Activated B cell treated with CpG ODN at 0.5 μM for 24 hours (primary cell): Measurements from ENCODE around the gene NR4A3. TPM values are rescaled to one million over a fixed set of nuclear protein-coding genes. Genes with fewer than 3 reads are reported as not detected.

Experiments used
- ATAC-seq: fragments of 200-7000 bp; cut with Tn5 transposase; one replicate; pipeline ENCODE4 v1.10.0; 2021; ENCODE audit warnings: low read depth, mild to moderate bottlenecking, moderate library complexity
- CTCF ChIA-PET: fragments of 350-600 bp; sonication (Branson Sonifier 250); formaldehyde crosslinking; loops from one replicate; lab custom pipeline; 2021; ENCODE audit warnings: antibody characterized with exemption; lab: Charles Lee
- POLR2A ChIA-PET: fragments of 350-600 bp; sonication (Branson Sonifier 250); formaldehyde crosslinking; loops from one replicate; lab custom pipeline; 2021; ENCODE audit warnings: antibody characterized with exemption; lab: Charles Lee
- DNase-seq: peaks from one replicate; pipeline ENCODE4 v3.0.0; 2022
- H3K27ac Mint-ChIP-seq: one replicate; pipeline ENCODE4 v1.8.0; 2020; ENCODE audit warnings: mixed read lengths
- H3K27me3 Mint-ChIP-seq: one replicate; pipeline ENCODE4 v1.8.0; 2021; ENCODE audit warnings: mixed read lengths
- H3K36me3 Mint-ChIP-seq: one replicate; pipeline ENCODE4 v1.8.0; 2021; ENCODE audit warnings: low read depth, mixed read lengths
- H3K4me1 Mint-ChIP-seq: one replicate; pipeline ENCODE4 v1.8.0; 2021; ENCODE audit warnings: mixed read lengths
- H3K4me3 Mint-ChIP-seq: one replicate; pipeline ENCODE4 v1.8.0; 2020; ENCODE audit warnings: mild to moderate bottlenecking, mixed read lengths
- H3K9me3 Mint-ChIP-seq: one replicate; pipeline ENCODE4 v1.8.0; 2020; ENCODE audit warnings: mixed read lengths
- CTCF ChIP-seq: fragments of 200-600 bp; IDR thresholded peaks from one replicate; pipeline ENCODE4 v1.8.0; 2022; ENCODE audit warnings: antibody characterized with exemption, mild to moderate bottlenecking
- intact Hi-C: fragments of 100-400 bp; cut with micrococcal nuclease; formaldehyde crosslinking; loops from one replicate; pipeline ENCODE4 v1.15.1; 2024
- total RNA-seq: library from RNA; stranded (reverse); gene quantifications from 2 replicates; pipeline ENCODE4 v1.2.3, GENCODE V29; 2022

Gene NR4A3
- total RNA-seq, 1 donor from 2014 or later = 21.5 TPM

DNA sequence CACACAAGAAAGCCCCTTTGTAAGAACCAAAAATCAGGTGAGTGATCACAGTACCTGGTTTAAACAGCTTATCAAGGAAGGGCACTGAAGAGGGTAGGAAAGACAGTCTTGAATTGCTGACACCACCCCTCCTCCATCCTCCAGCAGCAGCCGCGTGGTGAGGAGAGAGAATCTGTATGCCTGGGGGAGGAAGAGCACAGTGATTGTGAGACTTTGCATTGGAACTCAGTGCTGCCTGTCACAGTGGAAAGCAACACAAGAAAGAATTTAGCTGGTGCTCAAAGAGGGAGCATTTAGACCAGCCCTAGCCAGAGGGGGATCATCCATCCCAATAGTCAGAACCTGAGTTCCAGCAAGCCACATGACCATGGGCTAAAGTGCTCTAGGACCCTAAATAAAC, 73.1 kb downstream of the NR4A3 start:
- no peaks in the 10 kb centered on the region for H3K36me3 Mint-ChIP-seq
- intact Hi-C loops = no loop called here
- no peaks in the 10 kb centered on the region for H3K4me1 Mint-ChIP-seq
- peaks cover 2% of the 10 kb centered on the region for H3K27me3 Mint-ChIP-seq
- ChIA-PET CTCF (no interaction called here), POLR2A (no interaction called here)
- no peaks in the 10 kb centered on the region for H3K9me3 Mint-ChIP-seq
- H3K4me3 Mint-ChIP-seq = no peak overlapping the region
- ATAC-seq (no peak), DNase-seq (no peak)
- TF ChIP-seq CTCF = no peak
- H3K27ac Mint-ChIP-seq = no peak overlapping the region

- POLR2A ChIA-PET = no interaction called here
- H3K27me3 Mint-ChIP-seq = peaks cover 2% of the 10 kb centered on the region
- no peak for TF ChIP-seq CTCF
- no peak overlapping the region for H3K4me3 Mint-ChIP-seq
- H3K4me1 Mint-ChIP-seq = no peaks in the 10 kb centered on the region
- CTCF ChIA-PET = no interaction called here
- DNase-seq = no peak
- intact Hi-C loops = no loop called here
- no peak overlapping the region for H3K27ac Mint-ChIP-seq
- ATAC-seq = no peak
- no peaks in the 10 kb centered on the region for H3K36me3 Mint-ChIP-seq
- H3K9me3 Mint-ChIP-seq = no peaks in the 10 kb centered on the region
These were observed 73.8 kb downstream of the NR4A3 start for GRCh38 chr9:99895510-99895909.

DNA sequence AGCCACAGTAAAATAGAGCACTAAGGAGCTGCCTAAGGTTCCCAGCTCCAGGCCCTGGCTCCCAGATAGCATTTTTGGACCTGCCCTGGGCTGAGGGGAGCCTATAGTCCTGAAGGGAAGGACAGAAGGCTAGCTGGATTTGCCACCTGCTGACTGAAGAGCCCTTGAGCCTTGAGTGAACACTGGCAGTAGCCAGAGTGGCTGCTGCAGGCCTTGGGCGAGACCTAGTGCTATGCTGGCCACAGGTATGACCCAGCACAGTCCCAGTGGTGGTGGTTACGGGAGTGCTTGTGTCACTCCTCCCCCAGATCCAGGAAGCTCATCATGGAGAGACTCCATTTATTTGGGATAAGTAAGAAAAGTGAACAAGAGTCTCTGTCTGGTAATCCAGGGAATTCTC, 74.4 kb downstream of the NR4A3 start:
- intact Hi-C loops = no loop called here
- Mint-ChIP-seq H3K4me3 (no peak overlapping the region), H3K36me3 (no peaks in the 10 kb centered on the region), H3K4me1 (no peaks in the 10 kb centered on the region), H3K27me3 (peaks cover 5% of the 10 kb centered on the region), H3K27ac (no peak overlapping the region), H3K9me3 (no peaks in the 10 kb centered on the region)
- no peak for DNase-seq
- ChIA-PET POLR2A (no interaction called here), CTCF (no interaction called here)
- no peak for ATAC-seq
- TF ChIP-seq CTCF = no peak

- TF ChIP-seq CTCF = no peak
- Mint-ChIP-seq H3K9me3 (no peaks in the 10 kb centered on the region), H3K36me3 (peaks cover 4% of the 10 kb centered on the region), H3K27ac (no peak overlapping the region), H3K27me3 (peaks cover 3% of the 10 kb centered on the region), H3K4me3 (no peak overlapping the region), H3K4me1 (peaks cover 17% of the 10 kb centered on the region)
- DNase-seq (no peak), ATAC-seq (no peak)
- POLR2A ChIA-PET = no interaction called here
- CTCF ChIA-PET = no interaction called here
- intact Hi-C loops = loop anchor here (10.0 kb wide), 1 partner anchor 521 kb away; the partner anchor contains the start of gene MSANTD3
These were observed 81.7 kb downstream of the NR4A3 start for GRCh38 chr9:99903393-99903792.

- Mint-ChIP-seq H3K4me1 (peaks cover 17% of the 10 kb centered on the region), H3K36me3 (peaks cover 4% of the 10 kb centered on the region), H3K9me3 (no peaks in the 10 kb centered on the region), H3K27me3 (no peaks in the 10 kb centered on the region), H3K27ac (peak overlapping the region; percentile 95), H3K4me3 (peak overlapping the region; percentile 98)
- no peak for TF ChIP-seq CTCF
- ATAC-seq = no peak
- CTCF ChIA-PET = interaction anchor here (1.1 kb wide), 1 partner anchor 81 kb away, joined by 3 read pairs; no protein-coding TSS in a partner anchor
- POLR2A ChIA-PET = interaction anchor here (0.6 to 2.2 kb wide), 3 partner anchors 84 to 428 kb away, joined by 3 to 14 read pairs (median 7); partner anchors contain the start of gene NR4A3
- intact Hi-C loops = loop anchor here (1.0 to 10.0 kb wide), 5 partner anchors 55 to 801 kb away; partner anchors contain the start of genes ERP44, INVS, MSANTD3 and TGFBR1
- DNase-seq = no peak
These were observed 84.2 kb downstream of the NR4A3 start for GRCh38 chr9:99905833-99906402.
